Smooth muscle cell (in vitro differentiated cells): Measurements from ENCODE around the gene TMEM151A. TPM values are rescaled to one million over a fixed set of nuclear protein-coding genes. Genes with fewer than 3 reads are reported as not detected.

Experiments used
- DNase-seq: peaks from one replicate; lab custom pipeline; 2025; ENCODE audit not compliant: unreplicated experiment; lab: John Stamatoyannopoulos, UW
- H2AFZ ChIP-seq: fragments of 200-600 bp; sonication (generic); 2 replicates; pipeline ENCODE4 v1.6.0; 2016; ENCODE audit warnings: antibody characterized with exemption, low read depth, mild to moderate bottlenecking
- H3F3A ChIP-seq: fragments of 200-600 bp; sonication (generic); 2 replicates; pipeline ENCODE4 v1.6.0; 2017; ENCODE audit warnings: antibody characterized with exemption, low read depth
- H3K27ac ChIP-seq: fragments of 200-600 bp; sonication (generic); 2 replicates; pipeline ENCODE4 v1.5.1; 2016; ENCODE audit warnings: low read depth, mild to moderate bottlenecking
- H3K27me3 ChIP-seq: fragments of 200-600 bp; sonication (generic); 2 replicates; pipeline ENCODE4 v1.6.1; 2016; ENCODE audit warnings: low read depth, mild to moderate bottlenecking
- H3K36me3 ChIP-seq: fragments of 200-600 bp; sonication (generic); 2 replicates; pipeline ENCODE4 v1.5.1; 2016; ENCODE audit warnings: low read depth
- H3K4me1 ChIP-seq: fragments of 200-600 bp; sonication (generic); 2 replicates; pipeline ENCODE4 v1.5.1; 2016; ENCODE audit warnings: low read depth
- H3K4me2 ChIP-seq: fragments of 200-600 bp; sonication (generic); 2 replicates; pipeline ENCODE4 v1.6.0; 2016; ENCODE audit warnings: mild to moderate bottlenecking
- H3K4me3 ChIP-seq: fragments of 200-600 bp; sonication (generic); 2 replicates; pipeline ENCODE4 v1.5.1; 2016; ENCODE audit warnings: mild to moderate bottlenecking
- H3K79me2 ChIP-seq: fragments of 200-600 bp; sonication (generic); 2 replicates; pipeline ENCODE4 v1.6.0; 2016; ENCODE audit warnings: low read depth, mild to moderate bottlenecking
- H3K9ac ChIP-seq: fragments of 200-600 bp; sonication (generic); 2 replicates; pipeline ENCODE4 v1.6.0; 2016; ENCODE audit warnings: low read depth
- H3K9me3 ChIP-seq: fragments of 200-600 bp; sonication (generic); replicated peaks from 2 replicates; pipeline ENCODE4 v1.5.1; 2016; ENCODE audit warnings: low read depth
- H4K20me1 ChIP-seq: fragments of 200-600 bp; sonication (generic); 2 replicates; pipeline ENCODE4 v1.6.0; 2016; ENCODE audit warnings: low read depth
- WGBS: methylation state at CpG from one replicate; pipeline ENCODE4 v1.1.7; 2016; ENCODE audit warnings: low lambda C conversion rate; 5-methylcytosine and 5-hydroxymethylcytosine counted together
- polyA plus RNA-seq: library from polyadenylated mRNA; unstranded; fragments of >200 nt; fragmentation: Nextera tagmentation; extraction: Ambion mirVana; gene quantifications from 2 replicates; pipeline ENCODE4 v1.2.1, GENCODE V29; 2016
- total RNA-seq: library from RNA; depleted of rRNA; stranded (reverse); fragments of >200 nt; gene quantifications from 2 replicates; pipeline ENCODE4 v1.2.3, GENCODE V29; 2014
- TF ChIP-seq, protein P1 (sequence below): fragments of 200-600 bp; sonication (generic); IDR thresholded peaks from 2 replicates; pipeline ENCODE4 v1.5.1; 2017; ENCODE audit warnings: borderline replicate concordance, mild to moderate bottlenecking, antibody characterized with exemption; ENCODE audit not compliant: insufficient read depth, poor library complexity, severe bottlenecking

Gene TMEM151A
- total and polyA plus RNA-seq, 2 experiments from 2014 or later: 0.18 to 0.64 TPM

- peaks cover 8% of the 10 kb centered on the region for H3K79me2 ChIP-seq
- no peak overlapping the region for H3K9ac ChIP-seq
- peaks cover 26% of the 10 kb centered on the region for H4K20me1 ChIP-seq
- peaks cover 5% of the 10 kb centered on the region for H3F3A ChIP-seq
- no peak overlapping the region for H3K4me2 ChIP-seq
- 93% methylated on average over 5 of the region's 5 CpGs for WGBS
- no peak overlapping the region for H3K27ac ChIP-seq
- H3K36me3 ChIP-seq: no peaks in the 10 kb centered on the region
- DNase-seq: no peak
- peaks cover 7% of the 10 kb centered on the region for H3K4me1 ChIP-seq
- no peak overlapping the region for H3K4me3 ChIP-seq
- no peaks in the 10 kb centered on the region for H3K27me3 ChIP-seq
- H2AFZ ChIP-seq: no peak overlapping the region
- TF ChIP-seq, protein P1, sequence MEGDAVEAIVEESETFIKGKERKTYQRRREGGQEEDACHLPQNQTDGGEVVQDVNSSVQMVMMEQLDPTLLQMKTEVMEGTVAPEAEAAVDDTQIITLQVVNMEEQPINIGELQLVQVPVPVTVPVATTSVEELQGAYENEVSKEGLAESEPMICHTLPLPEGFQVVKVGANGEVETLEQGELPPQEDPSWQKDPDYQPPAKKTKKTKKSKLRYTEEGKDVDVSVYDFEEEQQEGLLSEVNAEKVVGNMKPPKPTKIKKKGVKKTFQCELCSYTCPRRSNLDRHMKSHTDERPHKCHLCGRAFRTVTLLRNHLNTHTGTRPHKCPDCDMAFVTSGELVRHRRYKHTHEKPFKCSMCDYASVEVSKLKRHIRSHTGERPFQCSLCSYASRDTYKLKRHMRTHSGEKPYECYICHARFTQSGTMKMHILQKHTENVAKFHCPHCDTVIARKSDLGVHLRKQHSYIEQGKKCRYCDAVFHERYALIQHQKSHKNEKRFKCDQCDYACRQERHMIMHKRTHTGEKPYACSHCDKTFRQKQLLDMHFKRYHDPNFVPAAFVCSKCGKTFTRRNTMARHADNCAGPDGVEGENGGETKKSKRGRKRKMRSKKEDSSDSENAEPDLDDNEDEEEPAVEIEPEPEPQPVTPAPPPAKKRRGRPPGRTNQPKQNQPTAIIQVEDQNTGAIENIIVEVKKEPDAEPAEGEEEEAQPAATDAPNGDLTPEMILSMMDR: no peak
- H3K9me3 ChIP-seq: no peaks in the 10 kb centered on the region
These were observed 29.5 kb upstream of the TMEM151A start for GRCh38 chr11:66262191-66262590.

- no peaks in the 10 kb centered on the region for H3K36me3 ChIP-seq
- over 99% methylated on average over 12 of the region's 12 CpGs for WGBS
- peaks cover 8% of the 10 kb centered on the region for H3K79me2 ChIP-seq
These were observed 29.0 kb upstream of the TMEM151A start for GRCh38 chr11:66262696-66263095.

GRCh38 chr11:66263231-66263630, 28.5 kb upstream of the TMEM151A start:
- Histone ChIP-seq H3F3A (peaks cover 5% of the 10 kb centered on the region), H2AFZ (no peak overlapping the region), H3K79me2 (peaks cover 8% of the 10 kb centered on the region), H3K9ac (no peak overlapping the region), H3K36me3 (no peaks in the 10 kb centered on the region), H3K27ac (no peak overlapping the region), H3K4me3 (no peak overlapping the region), H3K27me3 (no peaks in the 10 kb centered on the region), H4K20me1 (peaks cover 25% of the 10 kb centered on the region), H3K4me1 (peaks cover 7% of the 10 kb centered on the region), H3K9me3 (no peaks in the 10 kb centered on the region), H3K4me2 (no peak overlapping the region)
- TF ChIP-seq, protein P1: no peak
- 98% methylated on average over 4 of the region's 4 CpGs for WGBS
- no peak for DNase-seq

More at GRCh38 chr11:66262696-66263095, 29.0 kb upstream of the TMEM151A start:
- H3K9me3 ChIP-seq: no peaks in the 10 kb centered on the region
- peaks cover 26% of the 10 kb centered on the region for H4K20me1 ChIP-seq
- H2AFZ ChIP-seq: no peak overlapping the region
- peaks cover 5% of the 10 kb centered on the region for H3F3A ChIP-seq
- H3K27ac ChIP-seq: no peak overlapping the region
- no peaks in the 10 kb centered on the region for H3K27me3 ChIP-seq
- TF ChIP-seq, protein P1: no peak
- no peak overlapping the region for H3K9ac ChIP-seq
- H3K4me1 ChIP-seq: peaks cover 7% of the 10 kb centered on the region
- no peak for DNase-seq
- no peak overlapping the region for H3K4me2 ChIP-seq
- H3K4me3 ChIP-seq: no peak overlapping the region

DNA sequence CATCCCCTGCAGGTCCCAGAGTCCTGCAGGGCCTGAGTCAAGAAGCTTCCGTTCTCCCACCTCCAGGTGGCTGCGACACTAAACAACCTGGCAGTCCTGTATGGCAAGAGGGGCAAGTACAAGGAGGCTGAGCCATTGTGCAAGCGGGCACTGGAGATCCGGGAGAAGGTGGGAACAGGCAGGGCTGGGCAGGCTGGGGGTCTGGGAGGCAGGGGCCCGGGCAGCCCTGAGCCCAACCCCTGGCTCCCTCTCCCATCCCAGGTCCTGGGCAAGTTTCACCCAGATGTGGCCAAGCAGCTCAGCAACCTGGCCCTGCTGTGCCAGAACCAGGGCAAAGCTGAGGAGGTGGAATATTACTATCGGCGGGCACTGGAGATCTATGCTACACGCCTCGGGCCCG, 27.9 kb upstream of the TMEM151A start:
- over 99% methylated on average over 10 of the region's 10 CpGs for WGBS
- H3K27me3 ChIP-seq: no peaks in the 10 kb centered on the region
- no peak for DNase-seq
- no peak overlapping the region for H3K27ac ChIP-seq
- no peaks in the 10 kb centered on the region for H3K36me3 ChIP-seq
- peaks cover 8% of the 10 kb centered on the region for H3K79me2 ChIP-seq
- no peak overlapping the region for H3K9ac ChIP-seq
- peaks cover 3% of the 10 kb centered on the region for H3K4me1 ChIP-seq
- TF ChIP-seq, protein P1: no peak
- no peaks in the 10 kb centered on the region for H3K9me3 ChIP-seq
- no peak overlapping the region for H2AFZ ChIP-seq
- no peak overlapping the region for H3K4me3 ChIP-seq
- peaks cover 5% of the 10 kb centered on the region for H3F3A ChIP-seq
- no peak overlapping the region for H3K4me2 ChIP-seq
- H4K20me1 ChIP-seq: peaks cover 20% of the 10 kb centered on the region
